HepG2 (cell line): Measurements from ENCODE around the gene SLC1A5. TPM values are rescaled to one million over a fixed set of nuclear protein-coding genes. Genes with fewer than 3 reads are reported as not detected.

Source experiments
- CBX5 ChIP-seq: sonication (generic); formaldehyde crosslinking; IDR thresholded peaks from 2 replicates; pipeline ENCODE4 v1.4.0; 2020; ENCODE audit warnings: missing genetic modification reagents, borderline replicate concordance
- MED1 ChIP-seq: sonication (generic); formaldehyde crosslinking; IDR thresholded peaks from 2 replicates; pipeline ENCODE4 v1.4.0; 2020; ENCODE audit warnings: missing genetic modification reagents
- RAD51 ChIP-seq: fragments of 450-650 bp; IDR thresholded peaks from 2 replicates; pipeline ENCODE4 v1.6.1; 2016; ENCODE audit warnings: borderline replicate concordance
- SRSF4 ChIP-seq: fragments of 200-400 bp; formaldehyde crosslinking; IDR thresholded peaks from one replicate; pipeline ENCODE4 v1.6.1; 2018; ENCODE audit warnings: mild to moderate bottlenecking, low read depth, low read length, moderate library complexity; ENCODE audit not compliant: poor library complexity, severe bottlenecking
- TARDBP ChIP-seq: sonication (generic); formaldehyde crosslinking; IDR thresholded peaks from 2 replicates; pipeline ENCODE4 v1.8.0; 2022; ENCODE audit warnings: mild to moderate bottlenecking, missing genetic modification reagents
- TGIF2 ChIP-seq: IDR thresholded peaks from 2 replicates; pipeline ENCODE4 v1.6.1; 2016; ENCODE audit warnings: control low read depth, missing compliant biosample characterization
- ZBTB20 ChIP-seq: sonication (generic); formaldehyde crosslinking; IDR thresholded peaks from 2 replicates; pipeline ENCODE4 v1.8.1; 2023; ENCODE audit warnings: missing genetic modification reagents, low read depth, mild to moderate bottlenecking, borderline replicate concordance
- ZBTB3 ChIP-seq: sonication (generic); formaldehyde crosslinking; IDR thresholded peaks from 2 replicates; pipeline ENCODE4 v1.4.0; 2020; ENCODE audit warnings: low read depth, mild to moderate bottlenecking, moderate library complexity, missing genetic modification reagents, borderline replicate concordance
- ZFYVE20 ChIP-seq: sonication (generic); formaldehyde crosslinking; IDR thresholded peaks from 2 replicates; pipeline ENCODE4 v1.8.0; 2023; ENCODE audit warnings: low read depth, mild to moderate bottlenecking, moderate library complexity, missing genetic modification reagents, borderline replicate concordance
- ZNF260 ChIP-seq: sonication (generic); formaldehyde crosslinking; IDR thresholded peaks from 2 replicates; pipeline ENCODE4 v1.4.0; 2020; ENCODE audit warnings: missing genetic modification reagents, low read depth, mild to moderate bottlenecking, borderline replicate concordance
- ZNF446 ChIP-seq: sonication (generic); formaldehyde crosslinking; IDR thresholded peaks from 2 replicates; pipeline ENCODE4 v1.5.0; 2020; ENCODE audit warnings: mild to moderate bottlenecking, missing genetic modification reagents
- ZNF878 ChIP-seq: sonication (generic); formaldehyde crosslinking; IDR thresholded peaks from 2 replicates; pipeline ENCODE4 v1.8.1; 2023; ENCODE audit warnings: mild to moderate bottlenecking, missing genetic modification reagents, moderate library complexity
- ZSCAN21 ChIP-seq: sonication (generic); formaldehyde crosslinking; IDR thresholded peaks from 2 replicates; pipeline ENCODE4 v1.8.0; 2022; ENCODE audit warnings: mild to moderate bottlenecking, missing genetic modification reagents, moderate library complexity, borderline replicate concordance
- polyA plus RNA-seq, 8 experiments: library from polyadenylated mRNA; depleted of rRNA in 3 of 8; stranded (reverse) in 7 of 8; unstranded in 1 of 8; fragments of >200 nt; fragmentation: Illumina TruSeq in 4 of 8; extraction: Trizol in 4 of 8; gene quantifications; 2 replicates each; pipeline versions ENCODE4 v1.2.1 to v1.2.3, GENCODE V29; 2011 to 2016; ENCODE audit warnings: low read depth in 4 of 8, missing spikeins in 1 of 8, mixed read lengths in 1 of 8; ENCODE audit not compliant: insufficient read depth in 1 of 8
- total RNA-seq, 5 experiments: library from RNA; depleted of rRNA; stranded (reverse); fragments of >200 nt; fragmentation: Illumina TruSeq; extraction: Trizol; gene quantifications; 2 replicates each; pipeline ENCODE4 v1.2.3, GENCODE V29; 2016; ENCODE audit warnings: low read depth in 1 of 5
- TF ChIP-seq, protein P1 (sequence below): sonication (generic); formaldehyde crosslinking; IDR thresholded peaks from 2 replicates; pipeline ENCODE4 v1.5.1; 2020; ENCODE audit warnings: mild to moderate bottlenecking, missing genetic modification reagents, moderate library complexity
- TF ChIP-seq, protein P2 (sequence below): sonication (generic); formaldehyde crosslinking; IDR thresholded peaks from 2 replicates; pipeline ENCODE4 v1.4.0; 2020; ENCODE audit warnings: missing genetic modification reagents, mild to moderate bottlenecking, borderline replicate concordance
- TF ChIP-seq, protein P3 (sequence below): sonication (generic); formaldehyde crosslinking; IDR thresholded peaks from 2 replicates; pipeline ENCODE4 v1.4.0; 2020; ENCODE audit warnings: missing genetic modification reagents
- TF ChIP-seq, protein P4 (sequence below): sonication (generic); formaldehyde crosslinking; IDR thresholded peaks from 2 replicates; pipeline ENCODE4 v1.4.0; 2020; ENCODE audit warnings: missing genetic modification reagents, borderline replicate concordance
- TF ChIP-seq, protein P5 (sequence below): sonication (generic); formaldehyde crosslinking; IDR thresholded peaks from 2 replicates; pipeline ENCODE4 v1.8.0; 2022; ENCODE audit warnings: missing genetic modification reagents, mild to moderate bottlenecking, moderate library complexity, borderline replicate concordance

SLC1A5 gene
- total and polyA plus RNA-seq, 2 of the 13 experiments (the other 11 are each of a cell fraction or from before 2014, with no cell fraction given): 120 to 159 TPM

DNA sequence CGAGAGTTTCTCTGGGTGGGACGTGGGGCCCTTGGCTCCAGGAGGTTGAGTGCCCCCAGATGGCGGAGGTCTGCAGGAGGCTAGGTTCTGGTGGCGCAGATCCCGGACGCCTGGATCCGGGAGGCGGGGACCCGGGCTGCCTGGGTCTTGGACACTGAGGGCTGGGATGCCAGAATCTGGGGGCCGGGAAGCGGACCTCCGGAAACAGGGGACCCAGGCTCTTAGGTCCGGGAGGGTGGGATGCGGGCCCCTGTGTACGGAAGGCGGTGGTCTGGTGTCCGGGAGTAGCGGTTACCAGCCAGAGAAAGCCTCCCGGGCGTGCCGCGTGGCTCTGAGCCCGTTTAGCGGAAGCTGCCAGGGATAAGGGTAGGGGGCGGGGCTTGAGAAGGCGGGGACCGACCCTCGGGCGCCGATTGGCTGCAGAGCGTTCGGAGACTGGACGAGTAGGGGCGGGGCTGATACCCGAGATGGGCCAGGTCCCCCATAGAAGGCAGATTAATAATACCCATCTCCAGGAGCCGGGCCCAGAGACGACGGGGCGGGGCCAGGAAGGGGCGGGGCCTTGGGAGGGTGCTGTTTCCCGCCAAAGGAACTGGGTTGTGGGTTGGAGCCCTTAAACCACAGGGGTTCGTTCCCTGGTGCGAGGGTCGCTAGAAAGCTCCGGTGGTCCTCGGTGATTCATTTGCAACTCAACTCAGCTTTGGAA is at the start of gene SLC1A5 (continued):
- TF ChIP-seq SRSF4 (no peak), ZNF260 (CRISPR knock-in tag) (no peak), MED1 (CRISPR knock-in tag) (peak; percentile 39; the same call in 1 of the 2 replicates), ZNF878 (peak; percentile 67; the same call in 1 of the 2 replicates), ZFYVE20 (CRISPR knock-in tag) (no peak), ZBTB3 (CRISPR knock-in tag) (0 out of 2 replicates have a peak, but pooled peaks have one; percentile 50), TARDBP (CRISPR knock-in tag) (no peak), RAD51 (no peak), TGIF2 (CRISPR knock-in tag) (peak; percentile 74; the same call in 1 of the 2 replicates), CBX5 (peak; percentile 54; the same call in 1 of the 2 replicates), ZSCAN21 (CRISPR knock-in tag) (0 out of 2 replicates have a peak, but pooled peaks have one; percentile 76), ZBTB20 (no peak), ZNF446 (CRISPR knock-in tag) (no peak)
- TF ChIP-seq, protein P1, sequence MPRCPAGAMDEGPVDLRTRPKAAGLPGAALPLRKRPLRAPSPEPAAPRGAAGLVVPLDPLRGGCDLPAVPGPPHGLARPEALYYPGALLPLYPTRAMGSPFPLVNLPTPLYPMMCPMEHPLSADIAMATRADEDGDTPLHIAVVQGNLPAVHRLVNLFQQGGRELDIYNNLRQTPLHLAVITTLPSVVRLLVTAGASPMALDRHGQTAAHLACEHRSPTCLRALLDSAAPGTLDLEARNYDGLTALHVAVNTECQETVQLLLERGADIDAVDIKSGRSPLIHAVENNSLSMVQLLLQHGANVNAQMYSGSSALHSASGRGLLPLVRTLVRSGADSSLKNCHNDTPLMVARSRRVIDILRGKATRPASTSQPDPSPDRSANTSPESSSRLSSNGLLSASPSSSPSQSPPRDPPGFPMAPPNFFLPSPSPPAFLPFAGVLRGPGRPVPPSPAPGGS (CRISPR knock-in tag): no peak
- TF ChIP-seq, protein P2, sequence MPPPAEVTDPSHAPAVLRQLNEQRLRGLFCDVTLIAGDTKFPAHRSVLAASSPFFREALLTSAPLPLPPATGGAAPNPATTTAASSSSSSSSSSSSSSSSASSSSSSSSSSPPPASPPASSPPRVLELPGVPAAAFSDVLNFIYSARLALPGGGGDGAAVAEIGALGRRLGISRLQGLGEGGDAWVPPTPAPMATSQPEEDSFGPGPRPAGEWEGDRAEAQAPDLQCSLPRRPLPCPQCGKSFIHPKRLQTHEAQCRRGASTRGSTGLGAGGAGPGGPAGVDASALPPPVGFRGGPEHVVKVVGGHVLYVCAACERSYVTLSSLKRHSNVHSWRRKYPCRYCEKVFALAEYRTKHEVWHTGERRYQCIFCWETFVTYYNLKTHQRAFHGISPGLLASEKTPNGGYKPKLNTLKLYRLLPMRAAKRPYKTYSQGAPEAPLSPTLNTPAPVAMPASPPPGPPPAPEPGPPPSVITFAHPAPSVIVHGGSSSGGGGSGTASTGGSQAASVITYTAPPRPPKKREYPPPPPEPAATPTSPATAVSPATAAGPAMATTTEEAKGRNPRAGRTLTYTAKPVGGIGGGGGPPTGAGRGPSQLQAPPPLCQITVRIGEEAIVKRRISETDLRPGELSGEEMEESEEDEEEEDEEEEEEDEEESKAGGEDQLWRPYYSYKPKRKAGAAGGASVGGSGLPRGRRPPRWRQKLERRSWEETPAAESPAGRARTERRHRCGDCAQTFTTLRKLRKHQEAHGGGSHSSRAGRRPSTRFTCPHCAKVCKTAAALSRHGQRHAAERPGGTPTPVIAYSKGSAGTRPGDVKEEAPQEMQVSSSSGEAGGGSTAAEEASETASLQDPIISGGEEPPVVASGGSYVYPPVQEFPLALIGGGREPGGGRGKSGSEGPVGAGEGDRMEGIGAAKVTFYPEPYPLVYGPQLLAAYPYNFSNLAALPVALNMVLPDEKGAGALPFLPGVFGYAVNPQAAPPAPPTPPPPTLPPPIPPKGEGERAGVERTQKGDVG (CRISPR knock-in tag): peak; percentile 72; the same call in 1 of the 2 replicates
- TF ChIP-seq, protein P3, sequence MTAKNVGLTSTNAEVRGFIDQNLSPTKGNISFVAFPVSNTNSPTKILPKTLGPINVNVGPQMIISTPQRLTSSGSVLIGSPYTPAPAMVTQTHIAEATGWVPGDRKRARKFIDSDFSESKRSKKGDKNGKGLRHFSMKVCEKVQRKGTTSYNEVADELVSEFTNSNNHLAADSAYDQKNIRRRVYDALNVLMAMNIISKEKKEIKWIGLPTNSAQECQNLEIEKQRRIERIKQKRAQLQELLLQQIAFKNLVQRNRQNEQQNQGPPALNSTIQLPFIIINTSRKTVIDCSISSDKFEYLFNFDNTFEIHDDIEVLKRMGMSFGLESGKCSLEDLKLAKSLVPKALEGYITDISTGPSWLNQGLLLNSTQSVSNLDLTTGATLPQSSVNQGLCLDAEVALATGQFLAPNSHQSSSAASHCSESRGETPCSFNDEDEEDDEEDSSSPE: peak; percentile 85
- TF ChIP-seq, protein P4, sequence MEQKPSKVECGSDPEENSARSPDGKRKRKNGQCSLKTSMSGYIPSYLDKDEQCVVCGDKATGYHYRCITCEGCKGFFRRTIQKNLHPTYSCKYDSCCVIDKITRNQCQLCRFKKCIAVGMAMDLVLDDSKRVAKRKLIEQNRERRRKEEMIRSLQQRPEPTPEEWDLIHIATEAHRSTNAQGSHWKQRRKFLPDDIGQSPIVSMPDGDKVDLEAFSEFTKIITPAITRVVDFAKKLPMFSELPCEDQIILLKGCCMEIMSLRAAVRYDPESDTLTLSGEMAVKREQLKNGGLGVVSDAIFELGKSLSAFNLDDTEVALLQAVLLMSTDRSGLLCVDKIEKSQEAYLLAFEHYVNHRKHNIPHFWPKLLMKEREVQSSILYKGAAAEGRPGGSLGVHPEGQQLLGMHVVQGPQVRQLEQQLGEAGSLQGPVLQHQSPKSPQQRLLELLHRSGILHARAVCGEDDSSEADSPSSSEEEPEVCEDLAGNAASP (CRISPR knock-in tag): peak; percentile 64; the same call in 1 of the 2 replicates
- TF ChIP-seq, protein P5, sequence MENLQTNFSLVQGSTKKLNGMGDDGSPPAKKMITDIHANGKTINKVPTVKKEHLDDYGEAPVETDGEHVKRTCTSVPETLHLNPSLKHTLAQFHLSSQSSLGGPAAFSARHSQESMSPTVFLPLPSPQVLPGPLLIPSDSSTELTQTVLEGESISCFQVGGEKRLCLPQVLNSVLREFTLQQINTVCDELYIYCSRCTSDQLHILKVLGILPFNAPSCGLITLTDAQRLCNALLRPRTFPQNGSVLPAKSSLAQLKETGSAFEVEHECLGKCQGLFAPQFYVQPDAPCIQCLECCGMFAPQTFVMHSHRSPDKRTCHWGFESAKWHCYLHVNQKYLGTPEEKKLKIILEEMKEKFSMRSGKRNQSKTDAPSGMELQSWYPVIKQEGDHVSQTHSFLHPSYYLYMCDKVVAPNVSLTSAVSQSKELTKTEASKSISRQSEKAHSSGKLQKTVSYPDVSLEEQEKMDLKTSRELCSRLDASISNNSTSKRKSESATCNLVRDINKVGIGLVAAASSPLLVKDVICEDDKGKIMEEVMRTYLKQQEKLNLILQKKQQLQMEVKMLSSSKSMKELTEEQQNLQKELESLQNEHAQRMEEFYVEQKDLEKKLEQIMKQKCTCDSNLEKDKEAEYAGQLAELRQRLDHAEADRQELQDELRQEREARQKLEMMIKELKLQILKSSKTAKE: no peak
